Left renal cortex interstitium (tissue), 4 donors: ENCODE measurements around the gene GPT2. TPM values are rescaled to one million over a fixed set of nuclear protein-coding genes. Genes with fewer than 3 reads are reported as not detected.
"Not testable (repeated sequence)": the region's sequence is repeated elsewhere in the genome, so short reads cannot be mapped to it uniquely, and the experiment has no call there.

Experiments used
- DNase-seq, 4 donors: peaks; one replicate each; pipeline ENCODE4 v3.0.0-alpha.2; 2013; ENCODE audit warnings: low read depth in 4 of 4, low spot score in 2 of 4, missing footprints in 1 of 4
- polyA plus RNA-seq, 4 donors: library from polyadenylated mRNA; unstranded; fragments of 120-200 nt; gene quantifications; one replicate each; pipeline ENCODE4 v1.2.1, GENCODE V29; 2013; ENCODE audit not compliant: insufficient read length in 4 of 4

Gene GPT2
- polyA plus RNA-seq, 4 donors = 23.4 to 36.9 (median 28.8) TPM

DNA sequence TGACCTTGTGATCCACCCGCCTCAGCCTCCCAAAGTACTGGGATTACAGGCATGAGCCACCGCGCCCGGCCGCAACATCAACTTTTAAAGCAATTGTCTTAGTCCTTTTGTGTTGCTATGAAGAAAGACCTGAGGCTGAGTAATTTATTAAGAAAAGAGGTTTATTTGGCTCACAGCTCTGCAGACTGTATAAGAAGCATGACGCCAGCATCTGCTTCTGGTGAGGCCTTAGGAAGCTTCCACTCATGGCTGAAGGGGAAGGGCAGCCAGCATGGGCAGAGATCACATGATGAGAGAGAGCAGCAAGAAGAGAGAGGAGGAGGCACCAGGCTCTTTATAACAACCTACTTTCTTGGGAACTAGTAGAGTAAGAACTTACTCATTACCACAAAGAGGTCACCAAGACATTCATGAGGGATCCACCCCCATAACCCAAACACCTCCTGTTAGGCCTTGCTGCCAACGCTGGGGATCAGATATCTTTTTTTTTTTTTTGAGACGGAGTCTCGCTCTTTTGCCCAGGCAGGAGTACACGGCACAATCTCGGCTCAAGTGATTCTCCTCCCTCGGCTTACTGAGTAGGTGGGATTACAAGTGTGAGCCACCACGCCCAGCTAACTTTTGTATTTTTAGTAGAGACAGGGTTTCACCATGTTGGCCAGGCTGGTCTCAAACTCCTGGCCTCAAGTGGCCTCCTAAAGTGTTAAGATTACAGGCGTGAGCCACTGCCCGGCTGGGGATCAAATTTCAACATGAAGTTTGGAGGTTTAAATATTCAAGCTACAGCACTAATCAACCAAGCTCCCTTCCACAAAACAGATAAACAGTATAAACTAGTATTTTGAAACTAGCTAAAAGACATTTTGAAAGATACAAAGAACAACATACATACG lies 21.4 kb upstream of the GPT2 start:
- DNase-seq = no peak

DNA sequence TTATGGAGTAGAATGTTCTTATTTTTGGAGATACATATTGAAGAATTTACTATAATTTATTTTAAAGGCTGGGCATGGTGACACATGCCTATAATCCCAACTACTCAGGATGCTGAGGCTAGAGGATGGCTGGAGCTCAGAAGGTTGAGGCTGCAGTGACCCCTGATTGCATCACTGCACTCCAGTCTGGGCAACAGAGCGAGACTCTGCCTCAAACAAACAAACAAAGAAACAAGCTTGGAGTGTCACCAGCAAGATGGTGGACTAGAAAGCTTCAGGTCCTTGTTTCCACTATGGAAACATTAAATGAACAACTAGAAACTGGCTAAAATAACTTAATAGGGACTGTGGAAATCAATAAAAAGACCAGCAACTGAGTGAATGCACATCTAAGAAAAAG lies 17.9 kb upstream of the GPT2 start:
- DNase-seq = no peak

DNA sequence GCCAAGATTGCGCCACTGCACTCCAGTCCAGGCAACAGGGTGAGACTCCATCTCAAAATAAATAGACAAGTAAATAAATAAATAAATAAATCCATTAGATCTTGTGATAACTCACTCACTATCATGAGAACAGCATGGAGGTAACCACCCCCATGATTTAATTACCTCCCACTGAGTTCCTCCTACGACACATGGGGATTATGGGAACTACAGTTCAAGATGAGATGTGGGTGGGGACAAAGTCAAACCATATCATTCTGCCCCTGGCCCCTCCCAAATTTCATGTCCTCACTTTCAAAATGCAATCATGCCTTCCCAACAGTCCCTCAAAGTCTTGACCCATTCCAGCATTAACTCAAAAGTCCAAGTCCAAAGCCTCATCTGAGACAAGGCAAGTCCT lies 16.7 kb upstream of the GPT2 start:
- DNase-seq = not testable (repeated sequence)

DNA sequence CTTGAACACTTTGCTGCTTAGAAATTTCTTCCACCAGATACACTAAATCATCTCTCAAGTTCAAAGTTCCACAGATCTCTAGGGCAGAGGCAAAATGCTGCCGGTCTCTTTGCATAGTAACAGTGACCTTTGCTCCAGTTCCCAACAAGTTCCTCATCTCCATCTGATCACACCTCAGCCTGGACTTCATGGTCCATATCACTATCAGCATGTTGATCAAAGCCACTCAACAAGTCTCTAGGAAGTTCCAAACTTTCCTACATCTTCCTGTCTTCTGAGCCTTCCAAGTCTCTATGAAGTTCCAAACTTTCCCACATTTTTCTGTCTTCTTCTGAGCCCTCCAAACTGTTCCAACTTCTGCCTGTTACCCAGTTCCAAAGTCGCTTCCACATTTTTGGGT lies 15.3 kb upstream of the GPT2 start:
- DNase-seq = not testable (repeated sequence)

DNA sequence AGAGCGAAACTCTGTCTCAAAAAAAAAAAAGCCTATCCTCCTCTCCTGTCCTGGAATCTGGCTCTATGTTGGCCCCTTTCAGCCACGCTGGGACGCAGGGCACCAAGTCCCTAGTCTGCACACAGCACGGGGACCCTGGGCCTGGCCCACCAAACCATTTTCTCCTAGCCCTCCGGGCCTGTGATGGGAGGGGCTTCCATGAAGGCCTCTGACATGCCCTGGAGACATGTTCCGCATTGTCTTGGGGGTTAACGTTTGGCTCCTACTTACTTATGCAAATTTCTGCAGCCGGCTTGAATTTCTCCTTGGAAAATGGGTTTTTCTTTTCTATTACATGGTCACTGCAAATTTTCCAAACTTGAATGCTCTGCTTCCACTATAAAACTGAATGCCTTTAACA lies 12.6 kb upstream of the GPT2 start:
- DNase-seq = no peak

DNA sequence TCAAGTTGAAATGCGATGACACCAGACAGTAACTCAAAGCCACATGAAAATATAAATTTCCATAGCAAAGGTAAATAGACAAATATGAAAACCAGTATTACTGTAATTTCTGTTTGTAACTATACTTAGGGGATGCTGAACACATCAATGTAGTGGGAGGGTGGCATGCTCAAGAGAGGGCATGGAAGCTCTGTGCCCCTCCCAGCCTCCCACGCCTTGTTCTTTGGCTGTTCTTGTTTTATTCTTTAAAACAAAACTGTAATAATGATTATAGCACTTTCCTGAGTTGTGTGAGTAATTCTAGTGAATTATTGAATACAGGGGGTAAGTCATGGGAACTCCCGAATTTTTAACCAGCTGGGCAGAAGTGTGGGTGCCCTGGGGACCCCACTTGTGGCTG lies 11.0 kb upstream of the GPT2 start:
- no peak for DNase-seq

DNA sequence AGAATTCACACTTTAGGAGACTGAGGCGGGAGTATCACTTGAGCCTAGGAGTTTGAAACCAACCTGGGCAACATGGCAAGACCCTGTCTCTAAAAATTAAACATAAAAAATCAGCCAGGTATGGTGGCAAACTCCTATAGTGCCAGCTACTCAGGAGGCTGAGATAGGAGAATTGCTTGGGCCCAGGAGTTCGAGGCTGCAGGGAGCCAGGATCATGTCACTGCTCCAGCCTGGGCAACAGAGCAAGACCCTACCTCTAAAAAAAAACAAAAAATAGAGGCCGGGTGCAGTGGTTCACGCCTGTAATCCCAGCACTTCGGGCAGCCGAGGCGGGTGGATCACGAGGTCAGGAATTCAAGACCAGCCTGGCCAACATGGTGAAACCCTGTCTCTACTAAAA lies 8.9 kb upstream of the GPT2 start:
- DNase-seq = no peak

DNA sequence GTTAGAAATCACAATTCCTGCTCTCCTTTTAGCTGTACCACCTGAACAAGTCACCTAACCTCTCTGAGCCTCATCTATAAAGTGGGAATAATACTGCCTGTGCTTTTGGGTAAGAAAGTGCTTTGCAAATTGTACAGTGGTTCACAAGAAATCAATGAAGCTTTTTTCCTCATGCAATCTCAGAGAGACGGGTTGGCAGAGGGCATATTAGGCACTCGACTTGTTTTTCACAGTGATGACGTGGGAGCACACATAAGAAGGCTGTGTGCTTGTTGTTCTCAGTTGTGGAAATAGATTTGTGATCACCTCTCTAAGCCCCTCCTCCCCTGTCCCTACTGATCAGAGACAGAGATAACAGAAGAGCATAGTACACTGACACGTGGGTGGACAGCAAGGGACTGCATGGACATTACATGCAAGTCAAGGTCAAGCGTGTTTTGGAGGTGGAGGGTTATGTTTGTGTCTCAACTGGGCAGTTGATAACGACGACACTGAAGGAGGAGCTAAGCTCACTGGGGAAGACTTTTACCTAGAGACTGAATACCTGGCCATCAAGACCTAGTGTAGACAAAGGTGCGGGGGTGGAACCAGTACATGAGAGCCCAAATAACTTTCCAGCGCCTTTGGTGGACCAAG lies 1.7 kb upstream of the GPT2 start:
- no peak for DNase-seq

DNA sequence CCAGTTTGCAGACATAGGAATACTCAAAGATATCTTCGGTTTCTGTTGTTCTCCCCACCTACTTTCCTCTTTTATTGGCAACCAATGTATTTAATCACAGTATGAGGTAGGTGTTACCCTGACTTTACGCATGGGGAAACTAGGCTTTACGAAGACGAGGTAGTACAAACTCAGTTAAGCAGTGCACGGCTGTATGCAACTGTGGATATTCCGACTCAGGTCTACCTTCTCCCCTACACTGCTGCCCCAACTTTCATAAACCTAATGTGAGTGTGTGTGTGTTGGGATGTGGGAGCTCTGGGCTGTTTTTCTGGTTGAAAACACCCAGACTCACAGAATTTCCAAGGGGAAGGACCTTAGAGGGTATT lies 1.2 kb upstream of the GPT2 start:
- DNase-seq = no peak

DNA sequence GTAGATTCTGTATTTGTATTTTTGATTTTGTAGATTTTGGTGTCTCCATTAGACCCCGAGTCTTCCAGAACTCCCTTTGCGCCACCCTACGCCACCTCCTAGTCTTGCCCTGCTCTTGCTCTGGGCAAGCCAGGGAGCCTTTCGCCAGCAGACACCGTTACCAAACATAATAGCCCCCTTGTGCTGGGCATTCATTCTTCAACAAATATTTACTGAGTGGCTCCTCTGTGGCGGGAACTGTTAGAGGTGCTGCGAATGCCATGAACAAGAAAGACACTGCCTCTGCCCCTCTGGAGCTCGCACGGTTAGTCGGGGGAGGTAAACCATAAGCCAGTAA lies 841 bp upstream of the GPT2 start:
- DNase-seq = no peak

DNA sequence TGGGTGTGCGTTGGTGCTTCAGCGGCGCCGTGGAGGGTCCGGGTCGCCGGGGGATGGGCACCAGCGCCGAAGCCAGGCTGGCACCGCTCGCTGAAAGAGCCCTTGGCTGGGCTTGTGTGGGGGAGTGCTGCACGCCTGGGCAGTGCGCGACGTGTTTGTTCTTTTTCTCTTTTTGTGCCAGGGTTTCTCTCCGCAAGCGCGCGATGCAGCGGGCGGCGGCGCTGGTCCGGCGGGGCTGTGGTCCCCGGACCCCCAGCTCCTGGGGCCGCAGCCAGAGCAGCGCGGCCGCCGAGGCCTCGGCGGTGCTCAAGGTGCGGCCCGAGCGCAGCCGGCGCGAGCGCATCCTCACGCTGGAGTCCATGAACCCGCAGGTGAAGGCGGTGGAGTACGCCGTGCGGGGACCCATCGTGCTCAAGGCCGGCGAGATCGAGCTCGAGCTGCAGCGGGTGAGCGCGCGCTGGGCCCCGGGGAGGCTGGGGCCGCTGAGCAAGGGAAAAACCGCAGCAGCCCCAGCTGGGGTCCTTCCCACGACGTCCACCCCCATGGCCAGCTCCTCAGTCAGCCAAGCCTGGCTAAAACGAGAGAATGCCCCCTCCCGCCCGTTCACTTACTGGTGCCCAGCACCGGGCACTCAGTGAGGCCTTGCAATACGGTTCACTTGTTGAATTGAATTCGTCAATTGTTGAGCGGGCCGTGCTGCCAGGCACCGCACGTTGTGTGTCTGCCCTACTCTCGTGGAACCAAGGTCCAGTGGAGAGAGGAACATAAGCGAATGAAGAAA lies 541 bp downstream of the GPT2 start:
- DNase-seq = no peak

DNA sequence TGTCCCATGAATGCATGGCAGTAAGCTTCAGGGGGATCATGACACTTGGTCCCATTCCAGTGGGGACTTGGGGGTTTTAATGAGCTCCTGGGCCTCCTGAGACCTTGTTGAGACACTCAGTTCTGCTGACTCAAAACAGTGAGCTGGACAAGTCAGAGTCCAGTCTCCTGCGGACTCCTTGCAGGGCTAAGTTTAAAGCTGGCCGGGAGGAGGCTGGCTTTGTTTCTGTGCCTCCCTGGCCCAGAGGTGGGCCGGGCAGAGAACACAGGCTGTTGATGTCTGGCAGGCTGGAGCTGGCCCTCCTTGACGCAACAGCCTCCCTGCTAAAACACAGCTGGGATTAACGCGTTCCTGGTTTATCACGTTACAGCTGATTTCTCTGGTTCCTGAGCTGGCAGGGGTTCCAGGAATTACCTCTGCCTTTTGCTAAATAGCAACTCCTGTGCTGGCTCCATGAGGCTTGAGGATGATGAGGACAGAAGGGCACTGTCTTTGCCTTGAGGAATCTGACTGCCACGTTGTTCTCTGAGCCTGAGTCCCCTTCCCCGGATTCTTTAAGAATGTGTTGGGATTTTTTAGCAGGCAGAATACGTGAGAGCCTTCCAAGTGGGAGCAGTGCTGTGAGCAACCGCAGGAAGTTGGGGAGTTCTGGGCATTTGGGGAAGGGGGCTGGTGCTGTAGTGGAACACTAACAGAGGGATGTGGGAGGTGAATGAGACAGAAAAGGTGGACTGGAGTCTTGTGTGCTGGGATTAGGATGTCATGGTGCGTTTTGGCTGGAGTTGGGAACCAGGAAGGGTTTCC lies 2.0 kb downstream of the GPT2 start:
- DNase-seq = no peak

DNA sequence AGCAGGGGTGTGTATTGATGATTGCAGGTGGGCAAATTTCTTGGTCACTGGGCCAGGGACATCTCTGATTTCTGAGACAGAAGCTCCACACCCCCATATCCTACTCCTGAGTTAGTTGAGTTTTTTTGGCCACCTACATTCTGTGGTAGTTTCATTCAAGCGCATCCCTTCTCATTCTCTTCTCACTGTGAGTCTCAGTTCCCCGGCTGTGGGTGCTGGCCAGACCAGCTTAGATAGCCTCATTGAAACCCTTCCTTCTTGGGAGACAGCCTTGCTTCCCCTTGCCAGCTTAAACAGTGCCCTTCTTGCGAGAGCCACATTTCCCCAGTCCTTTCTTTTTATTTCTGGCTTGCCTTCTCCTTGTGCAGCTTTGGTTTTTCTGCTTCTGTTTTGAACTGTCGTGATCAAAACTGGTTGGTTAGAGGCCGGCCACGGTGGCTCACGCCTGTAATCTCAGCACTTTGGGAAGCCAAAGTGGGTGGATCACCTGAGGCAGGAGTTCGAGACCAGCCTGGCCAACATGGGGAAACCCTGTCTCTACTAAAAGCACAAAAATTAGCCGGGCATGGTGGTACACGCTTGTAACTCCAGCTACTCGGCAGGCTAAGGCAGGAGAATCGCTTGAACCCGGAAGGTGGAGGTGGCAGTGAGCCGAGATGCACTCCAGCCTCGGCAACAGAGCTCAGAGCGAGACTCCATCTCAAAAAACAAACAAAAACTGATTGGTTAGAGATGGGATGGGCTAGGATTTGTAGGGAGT lies 2.8 kb downstream of the GPT2 start:
- DNase-seq = no peak

DNA sequence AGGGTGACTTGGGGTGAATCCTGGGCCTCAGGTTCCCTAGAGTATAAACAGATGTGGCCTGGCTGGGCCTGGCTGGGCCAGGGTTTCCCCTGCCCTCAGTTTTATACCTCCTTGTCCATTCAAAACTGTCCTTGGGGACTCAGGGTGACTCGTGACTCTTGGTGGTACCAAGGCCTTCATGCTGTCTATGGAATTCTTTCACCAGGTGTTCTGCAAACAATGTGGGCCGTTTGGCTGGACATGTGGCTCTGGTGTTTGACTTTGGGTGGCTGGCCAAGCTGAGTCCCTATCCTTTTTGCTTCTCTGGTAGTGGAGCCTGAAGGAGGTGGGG lies 3.3 kb downstream of the GPT2 start:
- DNase-seq = no peak

DNA sequence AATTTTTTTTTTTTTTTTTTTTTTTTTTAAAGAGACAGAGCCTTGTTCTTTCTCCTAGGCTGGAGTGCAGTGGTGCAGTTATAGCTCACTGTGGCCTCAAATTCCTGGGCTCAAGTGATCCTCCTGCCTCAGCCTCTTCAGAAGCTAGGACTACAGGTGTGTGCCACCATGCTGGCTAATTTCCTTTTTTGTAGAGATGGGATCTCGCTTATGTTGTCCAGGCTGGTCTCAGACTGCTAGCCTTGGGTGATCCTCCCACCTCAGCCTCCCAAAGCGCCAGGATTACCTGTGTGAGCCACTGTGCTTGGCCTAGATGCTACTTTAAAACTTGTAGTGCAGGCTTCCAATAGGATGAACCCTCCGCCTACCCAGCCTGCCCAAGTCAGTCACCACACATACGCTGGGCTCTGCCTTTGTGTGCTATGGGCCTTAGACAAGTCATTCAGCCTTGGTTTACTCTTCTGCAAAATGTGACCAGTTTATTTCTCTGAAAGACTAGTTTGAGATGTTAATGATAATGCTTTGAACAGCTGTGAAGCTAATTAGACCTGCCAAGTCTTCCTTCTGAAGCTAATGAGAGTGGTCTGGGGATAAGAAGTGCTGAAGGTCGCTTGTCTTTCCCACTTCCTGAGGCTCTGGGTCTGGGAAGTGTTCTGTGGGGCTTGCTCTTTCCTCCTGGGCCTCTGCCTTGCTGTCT lies 5.2 kb downstream of the GPT2 start:
- DNase-seq = no peak

DNA sequence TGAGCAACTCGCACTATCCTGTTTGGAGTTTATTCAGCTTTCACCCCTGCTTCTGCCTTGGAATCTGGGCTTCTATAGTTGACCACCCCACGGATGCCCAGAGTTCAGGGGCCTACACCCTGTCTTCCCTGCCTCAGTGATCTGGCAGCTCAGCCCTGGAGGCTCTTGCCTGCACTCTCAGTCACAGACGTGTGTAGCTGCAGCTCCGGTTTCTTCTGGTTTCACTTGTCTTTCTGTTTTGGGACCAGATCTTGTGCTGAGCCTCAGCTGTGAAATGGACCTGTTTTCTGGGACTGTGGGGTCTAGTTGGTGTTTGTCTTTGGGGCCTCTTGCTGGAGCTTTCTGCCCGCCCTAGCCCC lies 5.8 kb downstream of the GPT2 start:
- DNase-seq = no peak

DNA sequence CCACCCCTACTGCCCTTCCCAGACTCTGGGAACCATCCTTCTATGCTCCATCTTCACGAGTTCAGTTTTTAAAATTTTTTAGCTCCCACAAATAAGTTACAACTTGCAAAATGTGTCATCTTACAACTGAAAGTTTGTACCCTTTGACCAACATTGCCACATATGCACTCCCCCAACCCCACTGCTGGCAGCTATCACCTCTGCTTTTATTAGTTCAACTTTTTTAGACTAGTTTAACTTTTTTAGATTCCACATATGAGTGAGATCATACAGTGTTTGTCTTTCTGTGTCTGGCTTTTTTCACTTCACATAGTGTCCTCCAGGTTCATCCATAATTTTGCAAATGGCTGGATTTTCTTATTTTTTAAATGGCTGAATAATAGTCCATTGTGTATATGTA lies 7.7 kb downstream of the GPT2 start:
- DNase-seq = no peak

DNA sequence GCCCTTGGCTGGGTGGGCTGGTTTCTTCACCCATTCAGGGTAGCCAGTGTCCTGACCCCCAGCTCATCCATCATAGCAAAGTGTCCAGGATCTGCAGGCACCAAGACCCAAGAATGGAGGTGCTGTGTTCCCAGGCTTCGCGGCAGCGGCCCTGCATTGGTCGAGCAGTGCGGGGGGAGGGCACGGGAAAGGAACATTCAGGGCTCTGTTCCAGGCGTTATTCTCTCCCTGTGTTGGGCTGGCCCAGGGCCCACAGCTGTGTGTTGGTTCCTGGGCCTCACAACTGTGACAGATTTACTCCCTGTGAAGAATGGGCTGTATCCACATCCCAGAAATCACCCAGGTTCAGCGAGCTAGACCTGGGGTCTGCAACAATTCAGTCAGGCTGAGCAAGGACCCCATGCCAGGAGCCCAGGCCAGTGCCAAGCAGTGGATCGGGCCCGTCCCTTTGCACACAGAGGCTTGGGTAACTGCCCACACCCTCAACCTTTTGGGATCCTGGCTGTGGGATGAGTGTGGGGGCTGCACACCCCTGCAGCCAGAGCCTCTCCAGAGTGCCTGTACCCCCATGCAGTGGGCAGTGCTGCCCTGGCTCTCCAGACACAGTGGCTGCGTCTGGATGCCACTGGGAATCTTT lies 10.0 kb downstream of the GPT2 start:
- no peak for DNase-seq
